HepG2 (cell line): ENCODE data around the gene PCSK6. TPM values are rescaled to one million over a fixed set of nuclear protein-coding genes. Genes with fewer than 3 reads are reported as not detected.

Source experiments
- AFF4 ChIP-seq: sonication (generic); formaldehyde crosslinking; IDR thresholded peaks from 2 replicates; pipeline ENCODE4 v1.4.0; 2020; ENCODE audit warnings: missing genetic modification reagents
- BCL3 ChIP-seq: sonication (generic); formaldehyde crosslinking; IDR thresholded peaks from 2 replicates; pipeline ENCODE4 v1.5.1; 2020; ENCODE audit warnings: mild to moderate bottlenecking, missing genetic modification reagents, moderate library complexity
- HNF1B ChIP-seq: sonication (generic); formaldehyde crosslinking; IDR thresholded peaks from 2 replicates; pipeline ENCODE4 v1.5.1; 2020; ENCODE audit warnings: mild to moderate bottlenecking, moderate library complexity, missing genetic modification reagents
- MIER3 ChIP-seq: IDR thresholded peaks from 2 replicates; pipeline ENCODE4 v1.6.1; 2016; ENCODE audit warnings: missing compliant biosample characterization, borderline replicate concordance
- MTF2 ChIP-seq: sonication (generic); formaldehyde crosslinking; IDR thresholded peaks from 2 replicates; pipeline ENCODE4 v1.5.0; 2020; ENCODE audit warnings: missing genetic modification reagents, borderline replicate concordance
- MZF1 ChIP-seq: sonication (generic); formaldehyde crosslinking; IDR thresholded peaks from 2 replicates; pipeline ENCODE4 v1.8.1; 2023; ENCODE audit warnings: mild to moderate bottlenecking, missing genetic modification reagents, borderline replicate concordance
- PHF20 ChIP-seq: sonication (generic); formaldehyde crosslinking; IDR thresholded peaks from 2 replicates; pipeline ENCODE4 v1.5.0; 2020; ENCODE audit warnings: mild to moderate bottlenecking, missing genetic modification reagents
- RNF219 ChIP-seq: sonication (generic); formaldehyde crosslinking; IDR thresholded peaks from 2 replicates; pipeline ENCODE4 v1.5.0; 2020; ENCODE audit warnings: mild to moderate bottlenecking, missing genetic modification reagents
- TCF7 ChIP-seq: sonication (generic); IDR thresholded peaks from 2 replicates; pipeline ENCODE4 v1.6.1; 2016; ENCODE audit warnings: antibody characterized with exemption, low read depth
- ZNF136 ChIP-seq: sonication (generic); formaldehyde crosslinking; IDR thresholded peaks from 2 replicates; pipeline ENCODE4 v1.8.1; 2022; ENCODE audit warnings: low read depth, mild to moderate bottlenecking, moderate library complexity, missing genetic modification reagents
- ZNF263 ChIP-seq: sonication (generic); formaldehyde crosslinking; IDR thresholded peaks from 2 replicates; pipeline ENCODE4 v1.4.0; 2020; ENCODE audit warnings: missing genetic modification reagents
- ZNF281 ChIP-seq: sonication (generic); formaldehyde crosslinking; IDR thresholded peaks from 2 replicates; pipeline ENCODE4 v1.4.0; 2020; ENCODE audit warnings: missing genetic modification reagents, borderline replicate concordance
- ZNF317 ChIP-seq: sonication (generic); formaldehyde crosslinking; IDR thresholded peaks from 2 replicates; pipeline ENCODE4 v1.5.0; 2020; ENCODE audit warnings: mild to moderate bottlenecking, missing genetic modification reagents
- ZNF343 ChIP-seq: sonication (generic); formaldehyde crosslinking; IDR thresholded peaks from 2 replicates; pipeline ENCODE4 v1.4.0; 2020; ENCODE audit warnings: mild to moderate bottlenecking, missing genetic modification reagents
- ZNF839 ChIP-seq: sonication (generic); formaldehyde crosslinking; IDR thresholded peaks from 2 replicates; pipeline ENCODE4 v1.4.0; 2020; ENCODE audit warnings: missing genetic modification reagents, mild to moderate bottlenecking, borderline replicate concordance
- polyA plus RNA-seq, 8 experiments: library from polyadenylated mRNA; depleted of rRNA in 3 of 8; stranded (reverse) in 7 of 8; unstranded in 1 of 8; fragments of >200 nt; fragmentation: Illumina TruSeq in 4 of 8; extraction: Trizol in 4 of 8; gene quantifications; 2 replicates each; pipeline versions ENCODE4 v1.2.1 to v1.2.3, GENCODE V29; 2011 to 2016; ENCODE audit warnings: low read depth in 4 of 8, missing spikeins in 1 of 8, mixed read lengths in 1 of 8; ENCODE audit not compliant: insufficient read depth in 1 of 8
- total RNA-seq, 5 experiments: library from RNA; depleted of rRNA; stranded (reverse); fragments of >200 nt; fragmentation: Illumina TruSeq; extraction: Trizol; gene quantifications; 2 replicates each; pipeline ENCODE4 v1.2.3, GENCODE V29; 2016; ENCODE audit warnings: low read depth in 1 of 5

Gene PCSK6
- total and polyA plus RNA-seq, 2 of the 13 experiments (the other 11 are each of a cell fraction or from before 2014, with no cell fraction given): 56.5 to 155 TPM

GRCh38 chr15:101277038-101277822 lies 212.3 kb downstream of the PCSK6 start, which contains the start of gene SELENOS (continued):
- no peak for TF ChIP-seq ZNF317 (CRISPR knock-in tag)
- no peak for TF ChIP-seq MIER3
- TF ChIP-seq PHF20: peak; percentile 45; the same call in 1 of the 2 replicates
- no peak for TF ChIP-seq ZNF136 (CRISPR knock-in tag)
- TF ChIP-seq ZNF839 (CRISPR knock-in tag): no peak
- TF ChIP-seq ZNF343 (CRISPR knock-in tag): 0 out of 2 replicates have a peak, but pooled peaks have one; percentile 58
- TF ChIP-seq ZNF263 (CRISPR knock-in tag): no peak
- no peak for TF ChIP-seq RNF219 (CRISPR knock-in tag)
- TF ChIP-seq MTF2: no peak
- TF ChIP-seq MZF1 (CRISPR knock-in tag): no peak
- TF ChIP-seq ZNF281 (CRISPR knock-in tag): no peak
- no peak for TF ChIP-seq AFF4
- no peak for TF ChIP-seq TCF7
- no peak for TF ChIP-seq HNF1B (CRISPR knock-in tag)
- TF ChIP-seq BCL3 (CRISPR knock-in tag): peak; percentile 60; the same call in 1 of the 2 replicates
